DMS79 treated with DMSO at 0.1 percent for 48 hours (cell line): ENCODE results near the gene CCDC85C.

Experiments
- DNase-seq: peaks from one replicate; lab custom pipeline; 2025; lab: John Stamatoyannopoulos, UW

The CCDC85C gene

DNA sequence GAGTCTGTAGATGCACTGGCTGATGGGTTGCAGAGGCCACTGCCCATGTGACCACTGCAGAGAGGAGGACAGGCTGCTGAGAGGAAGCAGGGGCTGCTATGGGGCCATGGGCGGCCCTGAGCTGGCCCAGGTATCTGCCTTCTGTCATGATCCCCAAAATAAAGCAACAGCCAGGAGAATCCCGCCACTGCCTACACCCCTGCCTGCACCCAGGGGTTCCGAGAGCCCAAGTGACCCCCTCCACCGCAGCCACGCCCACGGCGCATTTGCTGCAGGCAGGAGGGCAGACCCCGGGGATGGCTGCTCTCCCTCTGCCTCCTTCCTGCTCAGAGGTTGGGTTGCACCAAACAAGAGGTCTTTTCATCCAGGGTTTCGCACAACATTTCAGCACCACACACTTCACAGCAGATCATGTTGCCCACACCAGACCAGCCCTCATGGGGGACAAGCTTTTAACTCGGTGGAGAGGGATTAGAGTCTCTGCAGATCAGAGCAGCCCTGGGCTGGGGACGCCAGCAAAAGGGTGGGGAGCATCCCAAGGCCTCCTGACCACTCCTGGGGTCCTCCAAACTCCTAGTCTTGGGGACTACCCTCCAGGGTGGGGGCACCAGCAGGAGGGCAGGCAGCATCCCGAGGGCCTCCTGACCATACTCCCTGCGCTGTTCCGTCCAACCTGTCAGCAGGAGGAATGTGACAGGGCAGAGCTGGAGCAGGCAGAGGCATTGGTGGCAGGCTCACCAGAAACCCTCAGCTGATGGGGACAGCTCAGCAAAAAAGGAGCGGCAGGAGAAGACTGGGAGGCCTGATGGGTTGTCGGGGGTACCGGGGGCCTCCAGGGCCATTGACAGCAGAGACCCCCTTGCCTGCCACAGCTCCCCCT lies 14.1 kb downstream of the CCDC85C start:
- no peak for DNase-seq

GRCh38 chr14:99589031-99589441 lies 15.0 kb downstream of the CCDC85C start:
- no peak for DNase-seq

GRCh38 chr14:99587460-99588278 lies 16.3 kb downstream of the CCDC85C start:
- DNase-seq: no peak

DNA sequence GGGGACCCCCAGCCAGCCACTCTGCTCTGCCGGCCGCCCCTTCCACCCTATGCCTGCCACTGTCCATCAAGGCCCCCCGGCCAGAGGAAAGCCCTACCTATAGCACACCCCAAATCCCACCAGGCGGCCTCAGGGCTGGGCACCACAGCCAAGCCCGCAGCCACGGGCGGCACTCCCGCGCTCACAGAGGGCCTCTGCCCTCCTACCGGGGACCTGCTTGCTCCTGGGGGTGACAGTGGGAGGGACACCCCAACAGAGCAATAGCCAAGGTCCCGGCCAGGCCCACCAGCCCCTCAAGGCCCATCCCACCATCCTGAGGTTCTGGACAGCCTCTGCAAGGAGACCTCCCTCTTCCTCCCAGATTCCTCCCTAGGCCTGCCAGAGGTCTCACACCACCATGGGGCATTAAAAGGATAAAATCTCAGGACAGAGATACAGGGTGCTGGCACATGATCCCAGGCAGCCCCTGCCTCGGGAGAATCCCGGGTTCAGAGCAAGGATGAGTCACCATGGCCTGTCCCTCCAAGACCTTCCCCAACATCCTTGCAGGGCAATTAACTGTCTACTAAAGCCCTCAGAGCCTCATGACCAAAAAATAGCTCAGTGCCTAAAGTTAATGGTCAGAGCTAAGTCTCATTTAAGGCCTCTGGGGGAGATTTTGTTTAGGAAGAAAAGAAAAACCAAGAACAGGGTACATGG lies 17.1 kb downstream of the CCDC85C start:
- DNase-seq: no peak

DNA sequence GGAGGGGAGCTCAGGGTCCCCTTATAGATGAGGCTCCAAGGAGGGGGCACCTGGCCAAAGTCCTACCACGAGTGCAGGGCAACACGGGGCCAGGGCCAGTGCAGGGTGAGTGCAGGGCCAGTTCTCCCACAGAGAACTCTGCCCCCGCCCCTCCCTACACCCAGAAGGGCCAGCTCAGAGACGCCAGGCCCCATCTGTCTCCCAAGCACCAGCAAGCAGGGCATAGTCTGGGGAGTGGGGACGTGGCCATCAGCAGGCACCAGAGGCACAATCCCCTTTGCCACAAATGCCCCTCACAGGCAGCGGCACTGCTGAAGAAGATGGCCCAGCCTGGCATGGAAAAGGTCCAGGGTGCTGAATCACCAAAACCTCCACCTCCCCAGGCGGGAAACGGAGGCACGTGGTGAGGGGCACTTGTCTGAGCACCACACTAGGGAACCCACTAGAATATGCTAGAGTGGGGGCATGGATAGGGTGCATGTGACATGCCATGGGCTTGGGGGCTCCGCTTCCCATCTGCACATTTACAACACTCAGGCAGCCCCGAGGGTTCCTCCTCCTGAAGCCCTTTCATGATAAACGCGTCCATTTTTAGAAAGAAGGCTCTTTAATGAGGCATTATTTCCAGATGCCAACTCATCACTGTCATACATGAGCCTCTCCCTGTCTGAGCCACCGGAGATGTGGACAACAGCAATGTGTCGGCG lies 17.8 kb downstream of the CCDC85C start:
- no peak for DNase-seq

- no peak for DNase-seq
These were observed 19.2 kb downstream of the CCDC85C start for GRCh38 chr14:99584823-99585222.

DNA sequence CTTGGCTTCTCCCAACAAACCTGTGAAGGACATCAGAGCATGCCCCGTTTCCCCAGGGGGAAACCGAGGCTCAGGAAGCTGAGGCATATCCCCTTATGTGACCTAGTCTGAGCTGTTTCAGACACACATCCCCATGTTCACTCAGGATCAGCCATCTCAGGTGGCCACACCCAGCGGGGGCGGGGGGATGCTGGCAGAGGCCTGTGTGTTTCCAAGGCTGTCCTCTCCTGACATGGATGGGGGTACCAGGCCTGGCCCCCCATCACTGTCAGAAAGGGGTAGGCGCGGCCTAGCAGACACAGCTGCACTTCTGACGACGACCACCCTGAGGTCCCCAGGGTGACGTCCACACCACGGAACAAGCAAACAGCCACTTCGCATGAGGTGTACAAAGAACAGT lies 22.1 kb downstream of the CCDC85C start:
- DNase-seq: no peak

DNA sequence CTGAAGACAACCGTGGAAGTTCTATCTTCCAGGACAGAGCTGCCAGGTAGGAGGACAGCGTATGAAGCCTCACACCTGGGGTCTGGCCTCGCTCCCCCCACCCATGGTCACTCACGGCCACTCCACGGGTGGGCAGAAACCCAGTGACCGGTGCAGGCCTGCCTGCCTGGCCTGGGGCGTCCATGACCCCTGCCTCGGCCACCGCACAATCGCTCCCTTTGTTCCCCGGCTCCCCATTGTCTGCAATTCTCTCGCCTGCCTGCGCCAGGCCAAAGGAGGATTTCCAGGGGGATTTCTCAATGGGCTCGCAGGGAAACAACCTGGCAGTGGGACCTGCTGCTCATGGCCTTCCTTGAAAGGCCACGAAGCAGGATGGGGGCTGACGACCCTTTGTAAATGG lies 22.6 kb downstream of the CCDC85C start:
- DNase-seq: no peak

- DNase-seq: no peak
These were observed 24.0 kb downstream of the CCDC85C start for GRCh38 chr14:99579903-99580571.

- no peak for DNase-seq
These were observed 24.7 kb downstream of the CCDC85C start for GRCh38 chr14:99579120-99579836.

DNA sequence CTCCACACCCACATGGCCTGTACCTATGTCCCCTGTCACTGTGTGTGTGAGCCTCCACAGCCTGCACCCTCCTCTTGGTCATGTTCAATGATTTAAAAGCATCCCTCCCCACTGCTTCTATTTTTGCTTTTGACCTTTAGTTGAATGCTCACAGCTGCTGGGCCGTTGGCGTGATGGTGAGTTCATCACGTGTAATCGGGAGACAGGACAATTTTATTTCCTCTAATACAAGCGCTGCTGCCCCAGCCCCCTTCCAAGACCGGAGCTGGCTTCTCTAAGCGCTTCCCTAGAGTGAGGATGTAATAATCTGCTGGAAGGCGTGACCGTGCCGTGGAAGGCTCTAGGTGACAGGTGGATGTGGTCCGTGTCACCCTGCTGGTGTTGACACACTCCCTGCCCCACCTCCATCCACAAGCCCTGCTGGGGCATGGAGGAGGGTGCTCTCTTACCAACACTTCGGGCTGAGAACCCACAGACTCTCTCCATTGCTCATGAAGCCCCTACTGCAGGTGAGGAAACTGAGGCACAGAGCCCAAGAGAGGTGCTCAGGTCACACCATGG lies 25.4 kb downstream of the CCDC85C start:
- DNase-seq: no peak

DNA sequence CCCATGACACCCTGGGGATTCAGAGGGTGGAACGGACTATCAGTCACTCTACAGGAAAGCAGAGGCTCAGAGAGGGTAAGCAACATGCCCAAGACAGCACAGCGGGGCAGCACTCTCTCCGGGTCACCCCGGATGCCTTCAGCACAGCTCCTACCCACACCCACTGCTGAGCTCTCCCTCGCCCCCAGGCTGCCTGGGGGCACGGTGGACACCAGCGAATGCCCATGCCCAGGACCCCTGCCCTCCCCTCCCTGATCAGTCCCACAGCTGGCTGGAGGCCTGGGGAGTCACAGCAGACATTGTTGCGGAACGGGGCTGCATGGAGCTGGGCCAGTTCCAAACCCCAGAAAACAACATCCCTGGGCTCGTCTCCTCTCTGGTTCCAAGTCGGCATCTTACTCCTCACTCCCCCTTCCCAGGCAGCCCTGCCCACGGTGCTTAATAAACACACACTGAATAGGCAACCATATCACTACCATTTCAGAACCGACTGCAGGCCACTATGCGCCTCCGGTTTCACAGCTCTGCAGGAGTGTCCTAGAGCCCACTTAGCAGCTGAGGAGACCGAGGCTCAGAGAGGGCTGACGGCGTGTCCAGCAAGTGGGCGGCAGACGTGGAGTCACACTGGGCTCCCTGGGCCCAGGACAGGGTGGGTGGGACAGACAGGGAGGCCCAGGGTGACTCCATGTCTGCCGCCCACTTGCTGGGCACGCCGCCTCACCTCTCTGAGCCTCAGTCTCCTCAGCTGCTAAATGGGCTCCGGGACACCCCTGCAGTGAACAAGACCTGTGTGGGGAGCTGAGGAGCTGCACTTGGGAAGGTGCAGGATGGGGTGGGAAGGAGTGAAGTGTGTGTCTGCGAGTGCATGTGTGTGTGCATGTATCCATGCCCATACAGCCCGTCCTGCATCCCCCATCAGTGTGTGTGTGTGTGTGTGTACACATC lies 27.0 kb downstream of the CCDC85C start:
- DNase-seq: no peak

GRCh38 chr14:99576304-99576703 lies 27.7 kb downstream of the CCDC85C start:
- no peak for DNase-seq

DNA sequence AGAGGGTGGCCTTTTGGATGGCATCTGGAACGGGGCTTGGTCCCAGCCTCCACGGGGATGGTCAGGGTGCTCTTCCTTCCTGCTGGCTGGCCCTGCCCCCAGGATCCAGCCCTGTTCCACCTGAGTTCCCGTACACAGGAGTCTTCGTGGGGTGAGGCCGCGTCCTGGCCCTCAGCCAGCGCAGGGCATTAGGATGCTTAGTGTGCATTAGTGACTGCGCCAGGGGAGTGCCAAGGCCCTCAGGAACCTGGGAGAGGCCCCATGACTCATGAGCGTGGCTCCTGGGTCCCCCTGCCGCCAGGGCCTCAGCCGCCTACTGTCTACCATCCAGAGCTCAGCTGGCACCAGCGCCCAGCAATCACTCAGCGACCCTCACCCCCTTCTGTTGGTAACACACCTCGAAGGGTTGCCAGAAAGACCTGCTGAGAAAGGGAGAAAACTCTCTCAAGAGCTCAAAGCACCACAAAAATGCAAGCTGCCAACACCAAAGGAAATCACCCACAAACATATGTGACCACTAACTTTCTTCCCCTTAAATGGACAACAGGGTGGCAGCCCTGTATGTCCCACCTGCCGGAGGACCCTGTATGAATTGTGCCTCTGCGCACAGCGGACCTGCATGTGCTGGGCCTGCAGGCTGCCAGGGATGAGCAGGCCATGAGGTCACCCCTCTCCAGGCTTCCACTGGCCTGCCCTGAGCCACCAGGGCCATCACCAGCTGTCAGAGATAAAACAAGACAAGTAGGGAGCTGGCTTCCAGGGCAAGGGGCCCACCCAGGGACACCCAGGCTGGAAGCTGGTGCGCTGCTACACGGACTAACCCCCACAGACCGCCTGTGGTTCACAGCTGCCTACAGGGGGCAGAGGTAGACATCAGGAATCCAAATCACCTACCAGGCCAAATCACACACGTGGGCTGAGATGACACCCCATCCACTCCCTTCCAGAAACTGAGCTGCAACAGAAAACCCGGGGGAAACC lies 28.7 kb downstream of the CCDC85C start:
- peak; percentile 94 for DNase-seq

DNA sequence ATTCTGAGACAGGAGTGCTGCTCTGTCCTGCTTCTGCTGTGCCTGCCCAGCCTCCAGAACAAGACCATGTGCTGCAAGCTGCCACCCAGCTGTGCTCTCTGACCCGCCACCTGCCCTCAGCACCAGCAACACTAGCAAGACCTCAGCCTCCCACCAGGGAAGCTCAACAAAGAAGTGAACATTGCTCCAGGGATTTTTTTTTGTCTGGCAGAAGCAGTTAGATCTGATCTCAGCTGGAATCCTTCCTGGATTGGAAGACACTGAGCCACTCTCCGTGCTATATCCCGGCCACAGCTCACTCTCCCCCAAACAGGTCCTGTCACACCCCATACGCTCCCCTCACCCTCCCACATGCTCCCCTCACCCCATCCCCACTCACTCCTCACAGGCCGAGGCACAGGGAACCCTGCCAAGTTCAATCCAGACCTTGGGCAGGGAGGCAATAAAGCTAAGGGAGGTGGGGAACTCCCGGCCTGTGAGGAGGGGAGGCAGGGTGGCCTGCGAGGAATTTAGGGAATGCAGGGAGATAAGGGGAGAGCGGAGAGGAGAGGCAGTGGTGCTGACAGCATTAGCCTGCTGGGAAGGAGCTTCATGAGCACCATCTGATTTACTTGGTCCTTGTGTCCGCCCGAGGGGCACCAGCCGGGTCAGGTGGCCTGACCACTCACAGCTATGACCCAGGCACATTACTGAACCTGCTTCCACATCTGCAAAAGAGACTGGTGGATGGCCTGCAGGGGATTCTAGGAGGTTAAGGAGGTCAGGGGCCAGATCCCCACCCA lies 29.7 kb downstream of the CCDC85C start:
- DNase-seq: peak; percentile 75

- DNase-seq: no peak
These were observed 30.4 kb downstream of the CCDC85C start for GRCh38 chr14:99573436-99574098.

- DNase-seq: peak; percentile 23
These were observed 31.0 kb downstream of the CCDC85C start for GRCh38 chr14:99573000-99573330.
